ENCODE results near the gene REN.

REN gene

DNA sequence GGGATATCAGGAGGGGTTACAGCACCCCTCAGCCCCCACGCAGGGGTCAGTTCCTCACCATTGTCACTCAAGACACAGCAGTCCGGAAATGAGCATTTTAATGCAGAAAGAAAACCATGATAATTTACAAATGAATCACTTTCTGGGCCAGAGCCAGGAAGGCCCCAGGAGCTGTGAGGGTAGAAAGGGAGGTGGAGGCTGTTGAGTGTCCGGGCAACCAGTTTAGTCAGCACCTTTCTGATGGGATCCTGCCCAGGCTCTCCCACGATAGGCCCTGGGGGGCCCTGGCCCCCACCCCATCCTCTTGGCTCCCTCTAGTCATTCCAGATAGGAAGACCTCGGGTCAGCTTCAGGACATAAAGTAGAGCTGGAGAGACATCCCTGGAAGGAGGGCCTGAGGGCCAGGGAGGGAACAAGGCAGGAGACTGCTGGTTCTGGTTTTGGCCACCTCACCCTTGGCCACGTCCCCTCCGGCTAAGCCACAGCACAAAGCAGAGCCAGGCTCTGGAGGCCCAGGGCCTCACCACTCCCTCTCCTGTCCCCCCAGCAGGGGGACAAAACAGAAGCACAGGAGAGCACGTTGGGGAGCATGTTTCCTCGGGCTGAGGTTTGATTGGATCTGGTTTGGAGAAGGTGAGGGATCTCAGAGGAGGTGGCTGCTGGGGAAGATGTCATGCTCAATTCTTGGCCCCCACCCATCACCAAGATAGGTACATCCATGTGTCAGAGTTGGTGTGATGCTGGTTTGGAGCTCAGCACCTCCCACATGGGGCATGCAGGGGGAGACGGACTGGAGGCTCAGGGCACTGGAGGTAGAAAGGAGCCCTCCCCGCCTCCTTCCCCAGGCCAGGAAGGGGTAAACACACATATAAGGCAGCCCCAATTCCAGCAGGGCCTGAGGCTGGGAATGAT is 34.9 kb downstream of the REN start:
- no peak for DNase-seq (ENCODE audit: low spot score)

GRCh38 chr1:204130178-204130577 is 36.0 kb downstream of the REN start:
- no peak for DNase-seq (ENCODE audit: low spot score)

- peak; percentile 81 for DNase-seq (ENCODE audit: low spot score)
Observed at GRCh38 chr1:204128964-204129896, 36.9 kb downstream of the REN start.

- DNase-seq (ENCODE audit: low spot score) = no peak
Observed at GRCh38 chr1:204128464-204128963, 37.6 kb downstream of the REN start.

DNA sequence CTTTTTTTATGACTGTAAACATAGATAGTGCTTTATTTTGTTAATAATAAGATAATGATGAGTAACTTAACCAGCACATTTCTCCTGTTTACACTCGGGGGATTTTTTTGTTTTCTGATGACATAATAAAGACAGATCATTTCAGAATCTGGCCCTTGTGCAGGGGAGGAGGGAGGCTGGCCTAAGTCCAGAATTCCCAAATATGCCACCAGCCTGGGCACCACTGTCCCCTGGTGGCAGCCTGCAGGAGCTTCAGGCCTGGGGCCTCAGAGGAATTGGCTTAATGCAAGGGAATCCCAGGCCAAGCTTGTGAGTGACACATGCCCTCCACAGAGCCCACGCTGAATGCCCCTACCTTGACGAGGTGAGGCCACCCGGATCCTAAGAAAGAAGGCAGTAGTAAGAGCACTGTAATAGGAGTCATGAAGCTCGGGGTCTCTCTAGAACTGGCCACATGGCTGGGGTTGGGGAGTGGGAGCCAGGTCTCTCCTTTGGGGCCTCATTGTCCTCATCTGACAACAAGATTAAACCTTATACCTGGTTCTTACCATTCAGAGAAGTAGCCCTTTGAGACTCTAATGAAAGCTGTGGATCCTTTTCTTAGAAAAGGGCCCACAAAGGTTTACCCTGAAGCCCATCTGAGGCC is 38.4 kb downstream of the REN start:
- peak; percentile 77 for DNase-seq (ENCODE audit: low spot score)

GRCh38 chr1:204126956-204127355 is 39.2 kb downstream of the REN start:
- no peak for DNase-seq (ENCODE audit: low spot score)

DNA sequence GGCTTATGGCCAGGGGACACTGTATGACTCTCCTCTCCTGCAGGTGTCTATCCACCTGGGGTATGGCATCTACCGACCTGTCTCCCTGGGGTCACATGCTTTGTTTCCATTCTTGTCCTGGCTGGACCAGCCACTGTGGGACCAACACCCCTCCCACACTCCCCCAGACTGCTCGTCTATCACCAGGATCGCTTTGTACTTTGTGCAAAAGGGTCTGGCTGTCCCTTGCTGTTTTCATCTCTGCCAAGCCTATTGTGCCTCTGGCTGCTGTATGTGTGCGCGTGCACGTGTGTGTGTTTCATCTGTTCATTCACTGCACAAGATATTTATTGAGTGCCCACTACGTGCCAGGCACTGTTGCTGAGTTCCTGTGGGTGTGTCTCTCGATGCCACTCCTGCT is 39.8 kb downstream of the REN start:
- no peak for DNase-seq (ENCODE audit: low spot score)

DNA sequence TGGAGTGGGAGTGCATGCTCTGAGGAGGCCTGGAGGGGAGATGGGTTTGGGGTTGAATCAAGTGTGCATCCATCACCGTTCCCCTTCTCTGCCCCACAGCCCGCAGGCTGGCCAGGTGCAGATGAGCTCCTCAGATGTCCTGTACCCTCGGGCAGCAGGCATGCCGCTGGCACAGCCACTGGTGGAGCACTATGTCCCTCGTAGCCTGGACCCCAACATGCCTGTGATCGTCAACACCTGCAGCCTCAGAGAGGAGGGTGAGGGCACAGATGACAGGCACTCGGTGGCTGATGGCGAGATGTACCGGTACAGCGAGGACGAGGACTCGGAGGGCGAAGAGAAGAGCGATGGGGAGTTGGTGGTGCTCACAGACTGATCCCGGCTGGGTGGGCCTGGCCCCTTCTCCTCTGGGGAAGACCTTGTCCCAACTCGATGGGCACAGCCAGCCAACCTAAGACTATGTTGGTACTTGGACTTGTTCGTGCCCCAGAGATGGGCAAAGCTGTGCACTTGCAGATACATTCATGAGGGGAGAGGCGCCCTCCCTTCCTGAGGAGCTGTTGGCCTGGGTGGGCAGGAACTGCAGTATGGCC is 40.3 kb downstream of the REN start:
- DNase-seq (ENCODE audit: low spot score) = no peak

DNA sequence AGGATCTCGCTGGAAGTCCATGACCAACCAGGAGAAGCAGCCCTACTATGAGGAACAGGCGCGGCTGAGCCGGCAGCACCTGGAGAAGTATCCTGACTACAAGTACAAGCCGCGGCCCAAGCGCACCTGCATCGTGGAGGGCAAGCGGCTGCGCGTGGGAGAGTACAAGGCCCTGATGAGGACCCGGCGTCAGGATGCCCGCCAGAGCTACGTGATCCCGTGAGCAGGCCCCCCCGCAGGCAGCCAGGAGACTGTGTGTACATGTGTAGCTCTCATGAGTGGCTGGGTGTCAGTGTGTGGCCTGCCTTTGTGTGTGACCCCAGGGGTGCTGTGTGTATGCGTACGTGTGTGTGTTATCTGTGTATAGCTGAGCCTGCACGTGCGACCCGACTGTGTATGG is 41.5 kb downstream of the REN start:
- DNase-seq (ENCODE audit: low spot score) = no peak

DNA sequence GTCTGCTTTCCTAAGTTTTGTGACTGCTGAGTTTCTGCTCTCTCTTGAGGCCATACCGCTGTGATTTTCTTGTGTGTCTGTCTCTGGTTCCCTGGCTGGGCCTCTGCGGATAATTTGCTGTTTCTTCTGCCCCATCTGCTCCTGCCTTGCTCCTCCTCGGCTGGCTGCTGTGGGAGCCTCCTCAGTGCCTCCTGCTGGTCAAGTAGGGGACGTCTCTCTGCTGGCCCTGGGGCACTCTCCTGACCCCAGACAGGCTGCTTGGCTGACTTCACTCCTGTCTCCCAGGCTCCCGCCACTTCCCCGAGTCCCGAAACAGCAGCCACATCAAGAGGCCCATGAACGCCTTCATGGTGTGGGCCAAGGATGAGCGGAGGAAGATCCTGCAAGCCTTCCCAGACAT is 42.8 kb downstream of the REN start:
- no peak for DNase-seq (ENCODE audit: low spot score)

- no peak for DNase-seq (ENCODE audit: low spot score)
Observed at GRCh38 chr1:204121840-204122555, 44.1 kb downstream of the REN start.

DNA sequence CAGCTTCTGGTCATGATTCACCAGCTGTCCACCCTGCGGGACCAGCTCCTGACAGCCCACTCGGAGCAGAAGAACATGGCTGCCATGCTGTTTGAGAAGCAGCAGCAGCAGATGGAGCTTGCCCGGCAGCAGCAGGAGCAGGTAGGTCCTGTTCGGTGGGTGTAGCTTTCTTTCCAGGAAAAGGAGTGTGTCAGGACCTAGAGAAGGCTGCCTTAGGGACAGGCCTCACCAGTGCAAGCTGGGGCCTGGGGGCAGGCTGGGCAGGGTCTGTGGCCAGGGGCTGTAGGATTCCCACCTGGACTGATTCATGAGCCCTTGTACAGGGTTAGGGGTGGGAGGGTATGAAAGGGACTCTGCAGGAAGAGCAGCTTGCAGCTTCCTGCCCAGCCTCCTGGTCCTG is 49.6 kb downstream of the REN start:
- no peak for DNase-seq (ENCODE audit: low spot score)

DNA sequence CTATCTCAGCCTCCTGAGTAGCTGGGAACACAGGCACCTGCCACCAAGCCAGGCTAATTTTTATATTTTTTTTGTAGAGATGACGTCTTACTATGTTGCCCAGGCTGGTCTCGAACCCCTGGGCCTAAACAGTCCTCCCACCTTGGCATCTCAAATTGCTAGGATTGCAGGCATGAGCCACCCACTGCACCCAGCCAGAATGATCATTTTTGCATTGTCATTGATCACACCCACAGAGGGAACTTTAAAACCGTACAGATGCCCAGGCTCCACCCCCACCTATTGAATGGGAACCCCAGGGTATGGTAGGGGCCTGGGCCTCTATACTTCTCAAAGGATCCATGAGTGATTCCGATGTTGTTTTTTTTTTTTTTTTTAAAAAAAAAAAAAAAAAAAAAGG is 51.0 kb downstream of the REN start:
- DNase-seq (ENCODE audit: low spot score) = no peak

DNA sequence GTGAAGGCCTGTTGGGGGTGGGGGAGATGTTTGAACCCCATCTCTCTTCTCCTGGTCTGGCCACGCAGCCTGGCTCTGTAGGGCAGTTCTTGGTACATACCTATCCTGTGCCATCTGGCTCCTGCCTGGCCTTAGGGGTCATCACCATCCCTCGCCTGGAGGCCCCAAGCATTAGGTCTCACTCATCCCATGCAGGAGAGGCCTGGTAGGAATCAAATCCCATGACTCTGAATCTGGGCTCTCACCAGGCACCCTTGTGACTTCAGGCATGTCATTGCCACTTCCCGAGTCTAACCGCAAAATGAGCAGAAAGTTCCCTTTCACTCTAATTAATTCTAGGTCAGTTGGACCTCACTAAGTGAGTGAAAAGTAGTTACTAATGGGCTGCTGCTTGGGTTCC is 51.5 kb downstream of the REN start:
- DNase-seq (ENCODE audit: low spot score) = no peak

- DNase-seq (ENCODE audit: low spot score) = no peak
Observed at GRCh38 chr1:204113896-204114295, 52.2 kb downstream of the REN start.

DNA sequence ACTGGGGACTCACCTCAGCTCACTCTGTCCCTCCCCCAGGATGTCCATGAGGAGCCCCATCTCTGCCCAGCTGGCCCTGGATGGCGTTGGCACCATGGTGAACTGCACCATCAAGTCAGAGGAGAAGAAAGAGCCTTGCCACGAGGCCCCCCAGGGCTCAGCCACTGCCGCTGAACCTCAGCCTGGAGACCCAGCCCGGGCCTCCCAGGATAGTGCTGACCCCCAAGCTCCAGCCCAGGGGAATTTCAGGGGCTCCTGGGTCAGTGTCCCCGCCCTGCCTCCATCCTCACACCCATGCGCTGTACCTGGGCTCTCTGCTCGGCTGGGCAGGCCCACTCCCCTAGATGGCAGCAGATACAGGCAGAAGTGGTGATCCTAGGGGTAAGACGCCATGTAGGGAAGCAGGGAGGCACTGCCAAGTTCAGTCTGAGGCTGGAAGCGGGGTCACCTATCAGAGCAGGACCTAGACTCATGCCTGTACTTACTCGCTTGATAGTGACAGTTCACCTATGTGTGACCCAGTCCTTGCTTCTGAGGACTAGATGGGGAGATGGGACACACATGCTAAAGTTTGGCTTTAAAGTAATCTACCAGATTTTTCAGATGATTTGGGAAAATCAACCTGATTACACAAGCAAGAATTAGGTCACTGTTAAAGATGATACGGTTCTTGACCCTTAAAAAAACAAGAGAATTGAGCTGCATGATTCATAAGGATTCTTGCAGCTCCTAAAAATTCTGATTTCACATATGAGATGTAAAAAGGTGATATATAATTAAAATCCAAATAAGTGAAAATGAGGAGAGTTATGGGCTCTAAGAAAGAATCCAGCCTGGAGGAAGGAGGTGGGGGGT is 53.0 kb downstream of the REN start:
- DNase-seq (ENCODE audit: low spot score) = no peak

GRCh38 chr1:204110894-204111633 is 55.1 kb downstream of the REN start:
- no peak for DNase-seq (ENCODE audit: low spot score)

DNA sequence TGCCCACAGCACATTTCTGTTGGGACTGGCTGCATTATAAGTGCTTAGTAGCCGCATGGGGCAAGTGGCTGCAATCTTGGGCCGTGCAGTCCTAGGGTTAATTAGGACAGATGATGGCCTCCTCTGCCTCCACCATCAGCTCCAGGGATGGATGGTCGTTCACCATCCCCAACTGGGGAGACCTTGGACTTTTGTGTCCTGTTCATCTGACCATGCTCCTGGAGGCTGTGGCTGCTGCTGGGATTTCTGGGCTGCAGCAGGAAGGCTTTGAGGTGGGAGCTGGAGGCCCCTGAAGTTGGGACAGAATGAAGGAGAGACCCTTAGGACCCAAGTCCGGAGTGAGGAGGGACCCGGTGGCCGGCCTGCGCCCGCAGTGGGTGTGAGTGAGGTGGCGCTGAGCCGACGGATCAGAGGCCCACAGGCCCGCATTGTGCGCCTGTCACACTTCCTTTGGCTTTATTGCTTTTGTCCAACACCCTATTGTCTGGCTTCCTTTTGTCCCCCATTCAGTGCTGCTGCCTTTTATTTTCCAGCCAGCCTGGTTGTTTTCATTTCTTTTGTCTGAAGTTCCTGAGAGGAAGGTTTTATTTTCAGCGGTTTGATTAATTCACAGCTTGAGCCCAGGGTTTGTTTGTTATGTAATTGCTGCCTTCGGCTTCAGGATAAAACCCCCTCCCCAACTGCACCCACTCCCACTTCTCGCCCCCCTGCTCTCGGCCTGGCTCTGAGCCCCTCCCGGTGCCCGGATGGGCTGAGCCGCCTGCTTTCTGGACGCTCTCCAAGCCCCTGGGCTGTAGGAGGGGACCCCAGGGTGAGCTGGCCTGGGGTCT is 57.6 kb downstream of the REN start:
- DNase-seq (ENCODE audit: low spot score) = no peak

- DNase-seq (ENCODE audit: low spot score) = no peak
Observed at GRCh38 chr1:204107892-204108291, 58.2 kb downstream of the REN start.

Measured in Ammon's horn (tissue), 1 donor.